ENCODE data around the gene OR6J1. TPM values are rescaled to one million over a fixed set of nuclear protein-coding genes. Genes with fewer than 3 reads are reported as not detected.

The OR6J1 gene
- total RNA-seq, 3 donors from 2014 or later: not detected

DNA sequence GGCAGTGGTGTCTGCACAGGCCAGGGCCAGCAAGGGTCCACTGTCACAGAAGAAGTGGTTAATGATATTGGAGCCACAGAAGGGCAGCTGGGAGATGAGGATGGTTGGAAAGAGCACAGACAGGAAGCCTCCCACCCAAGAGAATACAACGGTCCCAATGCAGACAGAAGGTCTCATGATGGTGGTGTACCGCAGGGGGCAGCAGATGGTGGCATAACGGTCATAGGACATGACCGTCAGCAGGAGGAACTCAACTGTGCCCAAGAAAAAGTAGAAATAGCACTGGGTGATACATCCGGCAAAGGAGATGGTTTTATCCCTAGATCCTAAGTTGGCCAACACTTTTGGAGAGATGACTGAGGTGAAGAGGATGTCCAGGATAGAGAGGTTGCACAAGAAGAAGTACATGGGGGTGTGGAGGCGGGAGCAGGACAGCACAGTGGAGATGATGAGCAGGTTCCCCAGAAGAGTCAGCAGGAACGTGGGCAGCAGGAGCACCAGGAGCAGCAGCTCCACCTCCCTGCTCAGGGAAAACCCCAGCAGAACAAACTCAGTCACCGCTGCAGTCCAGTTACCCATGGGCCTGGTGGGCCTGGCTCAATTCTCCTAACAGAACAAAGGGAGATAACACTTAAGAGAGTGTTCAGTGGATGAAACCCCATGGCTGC, 9.8 kb downstream of the OR6J1 start:
- H3K4me3 ChIP-seq: no peak overlapping the region
- H3K9me3 ChIP-seq: no peaks in the 10 kb centered on the region
- no peaks in the 10 kb centered on the region for H3K4me1 ChIP-seq
- H3K27me3 ChIP-seq: no peaks in the 10 kb centered on the region
- no peak overlapping the region for H3K27ac ChIP-seq
- no peak for DNase-seq (ENCODE audit: low spot score in 2 of 2)
- H3K36me3 ChIP-seq: no peaks in the 10 kb centered on the region
- TF ChIP-seq POLR2AphosphoS5 (IDR thresholded peaks at IDR 0.05) (no peak), POLR2A (IDR thresholded peaks at IDR 0.05) (no peak)
- TF ChIP-seq, protein P1, sequence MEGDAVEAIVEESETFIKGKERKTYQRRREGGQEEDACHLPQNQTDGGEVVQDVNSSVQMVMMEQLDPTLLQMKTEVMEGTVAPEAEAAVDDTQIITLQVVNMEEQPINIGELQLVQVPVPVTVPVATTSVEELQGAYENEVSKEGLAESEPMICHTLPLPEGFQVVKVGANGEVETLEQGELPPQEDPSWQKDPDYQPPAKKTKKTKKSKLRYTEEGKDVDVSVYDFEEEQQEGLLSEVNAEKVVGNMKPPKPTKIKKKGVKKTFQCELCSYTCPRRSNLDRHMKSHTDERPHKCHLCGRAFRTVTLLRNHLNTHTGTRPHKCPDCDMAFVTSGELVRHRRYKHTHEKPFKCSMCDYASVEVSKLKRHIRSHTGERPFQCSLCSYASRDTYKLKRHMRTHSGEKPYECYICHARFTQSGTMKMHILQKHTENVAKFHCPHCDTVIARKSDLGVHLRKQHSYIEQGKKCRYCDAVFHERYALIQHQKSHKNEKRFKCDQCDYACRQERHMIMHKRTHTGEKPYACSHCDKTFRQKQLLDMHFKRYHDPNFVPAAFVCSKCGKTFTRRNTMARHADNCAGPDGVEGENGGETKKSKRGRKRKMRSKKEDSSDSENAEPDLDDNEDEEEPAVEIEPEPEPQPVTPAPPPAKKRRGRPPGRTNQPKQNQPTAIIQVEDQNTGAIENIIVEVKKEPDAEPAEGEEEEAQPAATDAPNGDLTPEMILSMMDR (IDR thresholded peaks at IDR 0.05): no peak
- intact Hi-C loops (cut with DNase I; ENCODE audit: low total_unique reads): no loop called here

DNA sequence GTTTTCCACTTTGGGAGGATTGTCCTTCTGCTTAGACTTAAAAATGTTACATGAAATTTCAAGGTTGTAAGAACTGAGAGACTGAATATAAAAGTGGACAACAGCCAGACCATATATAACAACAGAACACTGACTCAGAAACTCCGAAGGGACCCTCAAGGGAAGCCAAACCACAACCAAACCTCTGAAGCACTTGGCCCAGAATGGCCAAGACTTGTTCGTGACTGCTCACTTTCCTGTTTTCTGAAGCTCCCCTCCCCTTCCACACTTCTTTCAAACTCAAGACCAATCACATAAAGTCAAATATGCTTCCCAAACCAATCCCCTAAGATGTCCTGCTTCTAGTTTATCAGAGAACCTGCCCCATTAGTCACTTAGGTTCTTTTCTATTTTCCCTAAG, 13.7 kb downstream of the OR6J1 start:
- no peaks in the 10 kb centered on the region for H3K9me3 ChIP-seq
- no peak for TF ChIP-seq POLR2AphosphoS5 (IDR thresholded peaks at IDR 0.05)
- TF ChIP-seq, protein P1 (IDR thresholded peaks at IDR 0.05): no peak
- no peak for TF ChIP-seq POLR2A (IDR thresholded peaks at IDR 0.05)

DNA sequence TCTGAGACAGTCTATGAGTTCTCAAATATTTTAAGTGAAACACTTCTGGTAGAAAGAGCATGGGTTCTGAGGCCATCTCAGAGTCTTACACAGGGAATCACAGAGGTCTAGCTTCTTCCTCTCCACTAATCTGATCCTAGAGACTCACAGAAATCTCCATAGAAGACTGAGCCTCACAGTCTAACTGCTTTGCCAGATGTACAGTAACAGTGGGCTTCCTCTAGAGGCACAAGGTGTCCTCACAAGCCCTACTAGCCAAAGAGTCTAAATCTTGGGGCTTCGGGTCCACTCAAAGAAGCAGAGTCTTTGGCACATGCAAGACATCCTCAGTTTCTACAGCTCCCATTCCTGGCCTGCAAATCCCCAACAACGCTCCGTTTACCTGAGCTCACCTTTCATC, 14.1 kb downstream of the OR6J1 start:
- Histone ChIP-seq H3K36me3 (no peaks in the 10 kb centered on the region), H3K9me3 (no peaks in the 10 kb centered on the region), H3K4me1 (no peaks in the 10 kb centered on the region), H3K27ac (no peak overlapping the region), H3K27me3 (no peaks in the 10 kb centered on the region), H3K4me3 (no peak overlapping the region)
- TF ChIP-seq POLR2AphosphoS5 (IDR thresholded peaks at IDR 0.05) (no peak), POLR2A (IDR thresholded peaks at IDR 0.05) (no peak)
- TF ChIP-seq, protein P1 (IDR thresholded peaks at IDR 0.05): no peak
- no peak for DNase-seq (ENCODE audit: low spot score in 2 of 2)
- intact Hi-C loops (cut with DNase I; ENCODE audit: low total_unique reads): no loop called here

More for the DNA sequence above, 13.7 kb downstream of the OR6J1 start:
- Histone ChIP-seq H3K27me3 (no peaks in the 10 kb centered on the region), H3K27ac (no peak overlapping the region), H3K4me3 (no peak overlapping the region), H3K4me1 (no peaks in the 10 kb centered on the region), H3K36me3 (no peaks in the 10 kb centered on the region)
- intact Hi-C loops (cut with DNase I; ENCODE audit: low total_unique reads): no loop called here
- no peak for DNase-seq (ENCODE audit: low spot score in 2 of 2)

DNA sequence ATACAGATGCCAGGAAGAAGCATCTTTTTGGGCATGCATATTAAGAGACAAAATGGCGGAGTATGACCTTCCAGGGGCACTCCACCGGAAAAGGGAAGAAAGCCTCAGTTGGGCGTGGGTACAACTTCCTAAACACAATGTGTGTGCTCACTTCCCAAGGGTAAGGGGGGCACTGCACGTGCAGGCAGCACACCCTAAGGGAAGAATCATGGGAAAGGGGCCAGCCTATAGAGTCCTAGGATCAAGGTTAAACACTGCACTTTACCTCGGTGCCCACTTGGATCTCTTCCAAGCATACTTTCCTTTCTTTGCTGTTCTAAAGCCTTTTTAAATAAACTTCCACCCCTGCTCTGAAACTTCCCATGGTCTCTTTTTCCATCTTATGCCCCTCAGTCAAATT, 14.8 kb downstream of the OR6J1 start:
- H3K36me3 ChIP-seq: no peaks in the 10 kb centered on the region
- intact Hi-C loops (cut with DNase I; ENCODE audit: low total_unique reads): no loop called here
- no peak overlapping the region for H3K4me3 ChIP-seq
- no peaks in the 10 kb centered on the region for H3K4me1 ChIP-seq
- no peak overlapping the region for H3K27ac ChIP-seq
- TF ChIP-seq POLR2AphosphoS5 (IDR thresholded peaks at IDR 0.05) (no peak), POLR2A (IDR thresholded peaks at IDR 0.05) (no peak)
- TF ChIP-seq, protein P1 (IDR thresholded peaks at IDR 0.05): no peak
- no peaks in the 10 kb centered on the region for H3K27me3 ChIP-seq
- no peak for DNase-seq (ENCODE audit: low spot score in 2 of 2)
- H3K9me3 ChIP-seq: no peaks in the 10 kb centered on the region

DNA sequence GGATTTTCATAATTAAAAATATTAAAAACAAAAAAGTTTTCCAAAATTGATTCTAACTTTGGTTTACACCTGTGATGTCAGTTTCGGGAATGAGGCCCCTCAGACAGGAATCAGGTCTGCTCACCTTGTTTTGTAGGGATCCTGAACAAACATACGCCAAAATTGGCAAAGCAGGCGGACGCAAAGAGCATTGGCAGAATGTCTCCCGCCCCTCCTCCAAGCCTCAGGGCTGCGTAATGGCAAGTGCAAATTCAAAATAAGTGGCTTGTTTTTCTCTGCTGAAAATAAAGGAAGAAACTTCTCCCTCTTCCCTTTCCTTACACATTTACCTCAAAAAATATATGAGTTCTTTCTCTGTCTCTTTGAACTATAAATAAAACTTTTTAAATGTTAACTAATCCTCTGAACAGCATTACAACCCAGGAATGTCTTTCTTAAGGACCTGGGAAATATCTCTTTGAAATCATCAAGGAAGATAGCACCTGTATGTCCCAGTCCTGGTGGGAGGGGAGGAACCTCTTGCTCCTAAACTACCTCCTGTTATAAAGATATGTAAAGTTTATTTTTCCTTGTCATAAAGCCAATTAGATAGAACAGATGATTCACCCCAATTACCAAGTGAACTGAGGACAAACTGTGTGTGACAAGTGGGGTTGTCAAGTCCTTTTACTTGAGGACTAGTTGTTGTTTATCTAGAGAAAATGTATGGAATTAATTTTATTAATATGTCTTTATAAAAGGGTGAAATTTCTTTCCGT, 16.5 kb downstream of the OR6J1 start:
- intact Hi-C loops (cut with DNase I; ENCODE audit: low total_unique reads): no loop called here
- DNase-seq (ENCODE audit: low spot score in 2 of 2): no peak
- H3K36me3 ChIP-seq: no peaks in the 10 kb centered on the region
- no peak overlapping the region for H3K27ac ChIP-seq
- H3K4me1 ChIP-seq: no peaks in the 10 kb centered on the region
- no peak for TF ChIP-seq POLR2A (IDR thresholded peaks at IDR 0.05)
- TF ChIP-seq, protein P1 (IDR thresholded peaks at IDR 0.05): no peak
- no peak for TF ChIP-seq POLR2AphosphoS5 (IDR thresholded peaks at IDR 0.05)
- no peaks in the 10 kb centered on the region for H3K9me3 ChIP-seq
- no peak overlapping the region for H3K4me3 ChIP-seq
- H3K27me3 ChIP-seq: no peaks in the 10 kb centered on the region
